Fibroblast of skin of scalp (primary cell): Measurements from ENCODE around the gene CAMKK2.
"Not testable (repeated sequence)": the region's sequence is repeated elsewhere in the genome, so short reads cannot be mapped to it uniquely, and the experiment has no call there.

Source experiments
- DNase-seq: peaks from one replicate; pipeline ENCODE4 v3.0.0-alpha.2; 2013

CAMKK2 gene

GRCh38 chr12:121222847-121223246 is 73.7 kb downstream of the CAMKK2 start:
- no peak for DNase-seq

DNA sequence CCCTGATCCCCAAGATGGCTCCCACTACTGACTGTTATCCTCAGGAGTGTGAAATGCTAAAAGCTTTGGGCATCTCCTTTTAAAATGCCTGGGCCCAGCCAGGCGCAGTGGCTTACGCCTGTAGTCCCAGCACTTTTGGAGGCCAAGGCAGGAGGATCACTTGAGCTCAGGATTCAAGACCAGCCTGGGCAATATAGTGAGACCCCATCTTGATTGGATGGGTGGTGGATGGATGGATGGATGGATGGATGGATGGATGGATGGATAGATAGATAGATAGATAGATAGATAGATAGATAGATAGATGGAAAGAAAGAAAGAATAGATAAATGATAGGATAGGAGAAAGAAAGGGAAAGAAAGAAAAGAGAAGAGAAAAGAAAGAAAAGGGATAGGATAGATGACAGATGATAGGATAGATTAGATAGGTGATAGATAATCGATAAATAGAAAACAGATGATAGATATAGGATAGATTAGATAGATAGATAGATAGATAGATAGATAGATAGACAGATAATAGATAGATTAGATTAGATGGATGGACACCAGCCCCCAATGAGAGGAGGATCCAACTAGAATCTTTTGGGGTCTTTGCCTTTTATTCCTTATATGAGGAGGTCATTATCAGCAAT is 77.0 kb downstream of the CAMKK2 start:
- no peak for DNase-seq

GRCh38 chr12:121218588-121219352 is 77.7 kb downstream of the CAMKK2 start:
- DNase-seq, result no peak

DNA sequence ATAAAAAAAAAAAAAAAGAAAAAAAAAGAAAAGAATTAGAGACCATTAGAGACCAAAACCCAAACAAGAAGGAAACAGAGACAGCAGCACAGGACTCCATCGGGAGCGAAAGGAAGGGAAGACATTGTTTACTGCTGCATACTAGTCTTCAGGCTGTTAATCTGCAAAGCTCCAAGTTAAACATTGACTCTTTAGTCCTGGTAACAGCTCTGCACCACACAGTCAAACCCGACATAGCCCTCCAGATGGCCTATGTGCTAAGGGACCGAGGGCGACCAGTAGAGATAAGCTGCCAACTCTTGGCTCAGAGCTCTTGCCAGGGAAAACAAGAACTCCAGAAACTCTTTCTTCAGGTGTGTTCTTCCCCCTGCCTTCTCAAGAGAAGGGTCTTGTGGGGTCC is 78.7 kb downstream of the CAMKK2 start:
- DNase-seq, result no peak

DNA sequence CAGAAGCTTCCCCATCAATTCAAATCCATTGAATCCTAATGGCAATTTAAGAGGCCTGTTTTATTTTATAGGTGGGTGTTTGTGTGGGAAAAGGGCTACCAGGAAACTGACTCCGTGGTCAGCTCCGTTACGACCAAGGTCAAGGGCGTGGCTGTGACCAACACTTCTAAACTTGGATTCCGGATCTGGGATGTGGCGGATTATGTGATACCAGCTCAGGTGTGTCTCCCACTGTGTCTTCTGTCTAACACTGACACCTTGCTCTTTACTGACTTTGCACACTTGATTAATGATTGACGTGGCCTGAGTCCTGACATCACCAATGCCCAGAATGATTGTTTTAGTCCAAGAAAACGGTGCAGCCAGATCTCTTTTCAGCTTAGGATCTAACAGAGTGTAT is 79.4 kb downstream of the CAMKK2 start:
- no peak for DNase-seq

DNA sequence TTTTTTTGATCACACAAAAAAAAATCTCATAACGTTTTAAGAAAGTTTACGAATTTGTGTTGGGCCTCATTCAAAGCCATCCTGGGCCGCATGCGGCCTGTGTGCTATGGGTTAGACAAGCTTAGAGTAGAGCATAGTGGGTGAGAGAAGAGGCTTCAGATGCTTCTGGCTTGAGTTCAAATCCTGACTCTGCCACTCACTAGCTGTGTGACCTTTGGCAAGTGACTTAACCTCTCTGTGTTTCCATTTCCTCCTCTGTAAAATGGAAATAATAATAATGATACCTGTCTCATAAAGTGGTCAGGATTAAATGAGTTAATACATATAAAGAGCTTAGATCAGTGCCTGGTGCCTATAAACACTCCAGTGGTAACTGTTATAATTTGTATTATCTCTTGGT is 80.4 kb downstream of the CAMKK2 start:
- no peak for DNase-seq

DNA sequence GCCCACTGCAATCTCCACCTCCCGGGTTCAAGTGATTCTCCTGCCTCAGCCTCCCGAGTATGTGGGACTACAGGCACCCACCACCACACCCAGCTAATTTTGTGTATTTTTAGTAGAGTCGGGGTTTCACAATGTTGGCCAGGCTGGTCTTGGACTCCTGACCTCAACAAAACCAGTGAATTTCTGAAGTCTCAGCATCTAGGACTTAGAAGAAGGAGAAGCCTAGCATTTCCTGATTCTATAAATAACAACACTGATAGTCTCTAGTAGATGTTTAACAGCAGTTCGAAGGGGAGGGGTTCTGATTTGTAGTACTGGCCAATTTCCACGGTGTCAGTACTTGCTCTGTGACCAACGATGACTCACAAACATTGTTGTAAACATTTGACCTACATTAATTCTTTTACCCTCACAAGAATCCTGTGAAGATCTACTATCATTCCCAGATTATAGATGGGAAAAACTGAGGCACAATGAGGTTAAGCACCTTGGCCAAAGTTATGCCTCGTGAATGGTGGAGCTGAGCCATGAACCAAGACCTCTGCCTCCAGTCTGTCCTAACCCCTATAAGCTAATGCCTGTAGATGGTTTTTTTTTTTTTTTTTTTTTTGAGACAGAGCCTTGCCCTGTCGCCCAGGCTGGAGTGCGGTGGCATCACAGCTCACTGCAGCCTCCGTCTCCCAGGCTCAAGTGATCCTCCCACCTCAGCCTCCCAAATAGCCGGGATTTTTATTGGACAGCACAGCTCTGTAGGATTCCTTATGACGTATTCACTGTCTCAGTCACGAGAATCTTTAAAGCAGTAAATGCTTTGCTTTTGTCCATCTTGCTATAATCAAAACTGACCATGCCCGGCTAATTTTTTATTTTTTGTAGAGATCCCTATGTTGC is 81.4 kb downstream of the CAMKK2 start:
- peak; percentile 68 for DNase-seq

- no peak for DNase-seq
Measured at GRCh38 chr12:121214166-121214777, 82.2 kb downstream of the CAMKK2 start.

DNA sequence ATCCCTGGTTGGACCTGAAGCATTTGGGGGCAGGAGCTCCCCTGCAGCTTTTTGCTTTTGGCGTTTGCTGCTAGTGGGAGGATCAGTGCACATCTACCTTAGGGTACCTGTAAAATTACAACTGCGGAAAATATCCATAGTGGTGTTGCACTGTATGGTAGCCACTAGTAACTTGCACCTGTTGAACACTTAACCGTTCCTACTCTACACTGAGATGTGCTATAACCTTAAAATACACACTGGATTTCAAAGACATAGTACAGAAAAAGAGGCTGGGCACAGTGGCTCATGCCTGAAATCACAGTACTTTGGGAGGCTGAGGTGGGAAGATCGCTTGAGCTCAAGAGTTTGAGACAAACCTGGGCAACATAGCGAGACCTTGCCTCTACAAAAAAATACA is 83.6 kb downstream of the CAMKK2 start:
- DNase-seq, result no peak

DNA sequence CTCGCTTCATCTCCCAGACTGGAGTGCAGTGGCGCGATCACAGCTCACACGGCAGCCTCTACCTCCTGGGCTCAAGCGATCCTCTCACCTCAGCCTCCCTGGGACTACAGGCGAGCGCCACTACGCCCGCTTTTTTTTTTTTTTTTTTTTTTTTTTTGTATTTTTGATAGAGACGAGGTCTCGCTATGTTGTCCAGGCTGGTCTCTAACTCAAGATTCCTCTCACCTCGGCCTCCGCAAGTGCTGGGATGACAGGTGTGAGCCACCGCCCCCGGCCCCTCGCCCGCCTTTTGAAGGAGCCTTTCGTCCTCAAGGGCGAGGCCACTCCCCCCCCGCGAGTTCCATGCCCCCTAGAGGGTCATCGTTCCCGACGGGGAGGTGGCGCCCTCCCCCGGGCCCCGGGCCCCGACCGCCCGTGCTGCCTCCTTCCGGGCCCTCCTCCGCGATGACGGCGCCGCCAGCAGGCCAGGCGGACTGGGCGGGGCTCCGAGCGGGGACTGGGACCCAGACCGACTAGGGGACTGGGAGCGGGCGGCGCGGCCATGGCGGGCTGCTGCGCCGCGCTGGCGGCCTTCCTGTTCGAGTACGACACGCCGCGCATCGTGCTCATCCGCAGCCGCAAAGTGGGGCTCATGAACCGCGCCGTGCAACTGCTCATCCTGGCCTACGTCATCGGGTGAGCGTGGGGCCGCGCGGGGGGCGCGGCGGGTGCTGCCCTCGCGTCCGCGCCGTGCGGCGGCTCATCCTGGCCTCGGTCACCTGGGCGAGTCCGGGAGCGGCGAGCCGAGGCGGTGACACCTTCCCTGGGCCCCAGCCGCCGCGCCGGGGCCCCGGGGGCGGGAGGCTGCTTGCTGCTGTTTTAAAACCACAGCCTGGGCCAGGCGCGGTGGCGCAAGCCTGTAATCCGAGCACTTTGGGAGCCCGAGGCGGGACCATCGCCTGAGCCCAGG is 86.6 kb downstream of the CAMKK2 start, which contains the start of gene P2RX4:
P2RX4 (plus strand) TSS at position 506 of the 949 bp plus-strand sequence; CDS start at position 542, 36 bp downstream.
- DNase-seq, result peak; percentile 79

GRCh38 chr12:121209221-121209620 is 87.3 kb downstream of the CAMKK2 start:
- DNase-seq, result no peak

GRCh38 chr12:121208571-121208970 is 87.9 kb downstream of the CAMKK2 start:
- not testable (repeated sequence) for DNase-seq

GRCh38 chr12:121205491-121205890 is 91.0 kb downstream of the CAMKK2 start:
- DNase-seq, result no peak

GRCh38 chr12:121203482-121203881 is 93.0 kb downstream of the CAMKK2 start:
- no peak for DNase-seq

- no peak for DNase-seq
Measured at GRCh38 chr12:121202407-121203355, 93.8 kb downstream of the CAMKK2 start.

DNA sequence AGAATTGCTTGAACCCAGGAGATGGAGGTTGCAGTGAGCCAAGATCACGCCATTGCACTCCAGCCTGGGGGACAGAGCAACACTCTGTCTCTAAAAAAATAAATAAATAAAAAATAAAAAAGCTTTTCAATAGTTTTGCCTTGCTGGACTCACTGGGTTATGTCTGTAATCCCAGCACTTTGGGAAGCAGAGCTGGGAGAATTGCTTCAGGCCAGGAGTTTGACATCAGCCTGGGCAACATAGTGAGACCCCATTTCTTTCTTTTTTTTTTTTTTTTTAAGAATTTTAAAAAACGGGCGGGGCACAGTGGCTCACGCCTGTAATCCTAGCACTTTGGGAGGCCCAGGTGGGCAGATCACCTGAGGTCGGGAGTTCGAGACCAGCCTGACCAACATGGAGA is 95.4 kb downstream of the CAMKK2 start:
- not testable (repeated sequence) for DNase-seq

DNA sequence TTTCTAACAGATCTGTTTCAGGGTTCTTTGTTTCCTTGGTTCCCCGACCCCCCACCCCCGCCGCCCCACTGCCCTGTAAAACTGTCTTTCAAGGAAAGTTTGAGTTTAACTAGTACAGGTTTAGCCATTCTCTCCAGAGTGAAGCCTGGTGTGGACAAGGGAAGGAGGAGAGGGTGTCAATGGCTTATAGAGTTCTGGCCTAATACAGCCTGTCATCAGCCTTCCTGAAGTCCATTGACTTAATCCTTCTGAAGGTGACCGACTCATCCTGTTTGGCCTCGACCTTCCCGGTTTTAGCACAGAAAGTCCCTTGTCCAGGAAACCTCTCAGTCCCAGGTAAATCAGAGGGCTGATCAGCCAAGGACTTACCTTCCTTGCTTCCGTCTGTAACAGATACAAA is 97.6 kb downstream of the CAMKK2 start:
- no peak for DNase-seq

- DNase-seq, result no peak
Measured at GRCh38 chr12:121196902-121197301, 99.6 kb downstream of the CAMKK2 start.

DNA sequence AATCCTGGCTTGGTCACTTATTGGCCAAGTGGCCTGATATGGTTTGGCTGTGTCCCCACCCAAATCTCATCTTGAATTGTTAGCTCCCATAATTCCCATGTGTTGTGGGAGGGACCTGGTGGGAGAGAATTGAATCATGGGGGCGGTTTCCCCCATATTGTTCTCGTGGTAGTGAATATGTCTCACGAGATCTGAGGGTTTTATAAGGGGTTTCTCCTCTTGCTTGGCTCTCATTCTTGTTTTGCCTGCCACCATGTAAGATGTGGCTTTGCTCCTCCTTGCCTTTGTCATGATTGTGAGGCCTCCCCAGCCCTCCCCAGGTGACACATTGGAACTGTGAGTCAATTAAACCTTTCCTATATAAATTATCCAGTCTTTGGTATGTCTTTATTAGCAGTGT is 105.4 kb downstream of the CAMKK2 start:
- DNase-seq, result no peak

- DNase-seq, result peak; percentile 98
Measured at GRCh38 chr12:121190523-121191031, 105.9 kb downstream of the CAMKK2 start.
